ENCODE data around the gene CRELD1.

The CRELD1 gene

GRCh38 chr3:9942934-9943690, 9.5 kb downstream of the CRELD1 start:
- H3K4me3 ChIP-seq (replicated peaks; ENCODE audit: low read depth, low read length) = no peak overlapping the region
- no peak for TF ChIP-seq CTCF (IDR thresholded peaks at IDR 0.05; ENCODE audit: low read depth, low read length, missing control alignments)
- DNase-seq (ENCODE audit: extremely low read depth, low read depth) = no peak

GRCh38 chr3:9944271-9944670, 10.6 kb downstream of the CRELD1 start:
- no peak for DNase-seq (ENCODE audit: extremely low read depth, low read depth)
- no peak overlapping the region for H3K4me3 ChIP-seq (replicated peaks; ENCODE audit: low read depth, low read length)
- no peak for TF ChIP-seq CTCF (IDR thresholded peaks at IDR 0.05; ENCODE audit: low read depth, low read length, missing control alignments)

GRCh38 chr3:9945358-9945757, 11.7 kb downstream of the CRELD1 start:
- no peak for TF ChIP-seq CTCF (IDR thresholded peaks at IDR 0.05; ENCODE audit: low read depth, low read length, missing control alignments)
- H3K4me3 ChIP-seq (replicated peaks; ENCODE audit: low read depth, low read length) = peak overlapping the region; percentile 58
- no peak for DNase-seq (ENCODE audit: extremely low read depth, low read depth)

- no peak for DNase-seq (ENCODE audit: extremely low read depth, low read depth)
- H3K4me3 ChIP-seq (replicated peaks; ENCODE audit: low read depth, low read length) = peak overlapping the region; percentile 58
- peak; percentile 73 for TF ChIP-seq CTCF (IDR thresholded peaks at IDR 0.05; ENCODE audit: low read depth, low read length, missing control alignments)
These were observed 12.7 kb downstream of the CRELD1 start for GRCh38 chr3:9946112-9947024.

- peak; percentile 52 for TF ChIP-seq CTCF (IDR thresholded peaks at IDR 0.05; ENCODE audit: low read depth, low read length, missing control alignments)
- peak overlapping the region; percentile 58 for H3K4me3 ChIP-seq (replicated peaks; ENCODE audit: low read depth, low read length)
- DNase-seq (ENCODE audit: extremely low read depth, low read depth) = no peak
These were observed 13.7 kb downstream of the CRELD1 start for GRCh38 chr3:9947025-9947995.

GRCh38 chr3:9948586-9948985, 15.0 kb downstream of the CRELD1 start:
- no peak for DNase-seq (ENCODE audit: extremely low read depth, low read depth)
- no peak for TF ChIP-seq CTCF (IDR thresholded peaks at IDR 0.05; ENCODE audit: low read depth, low read length, missing control alignments)
- H3K4me3 ChIP-seq (replicated peaks; ENCODE audit: low read depth, low read length) = no peak overlapping the region

All from HFF-Myc (cell line).